ENCODE results near the gene UNC79. TPM values are rescaled to one million over a fixed set of nuclear protein-coding genes. Genes with fewer than 3 reads are reported as not detected.

Gene UNC79
- total RNA-seq, 1 donor from 2014 or later = 0.18 TPM

DNA sequence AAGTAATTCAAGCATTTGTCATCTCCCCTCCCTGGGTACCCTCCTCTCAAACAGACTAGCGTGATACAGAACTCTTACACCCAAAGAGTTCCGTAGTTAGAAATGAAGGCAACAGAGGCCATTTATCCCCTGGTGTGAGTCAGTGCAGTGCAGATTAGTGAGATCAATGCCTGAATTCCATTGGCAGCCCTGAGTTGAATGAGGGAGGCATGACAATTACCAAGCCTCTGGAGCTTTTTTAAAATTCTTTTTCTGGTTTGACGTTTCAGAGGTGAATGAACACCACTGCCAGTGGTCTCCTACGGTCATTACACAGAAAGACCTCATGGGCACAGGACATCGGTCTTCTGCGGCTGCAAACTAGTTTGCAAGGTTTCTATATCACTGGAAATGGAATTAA, 263.2 kb downstream of the UNC79 start:
- Histone ChIP-seq H3K9me3 (no peaks in the 10 kb centered on the region), H3K36me3 (no peaks in the 10 kb centered on the region), H3K27me3 (ENCODE audit: low read depth) (peaks cover 11% of the 10 kb centered on the region), H3K27ac (no peak overlapping the region), H3K4me3 (no peak overlapping the region), H3K4me1 (no peaks in the 10 kb centered on the region)
- DNase-seq (no peak), ATAC-seq (no peak)
- intact Hi-C loops (cut with DNase I) = no loop called here
- TF ChIP-seq, protein P1, sequence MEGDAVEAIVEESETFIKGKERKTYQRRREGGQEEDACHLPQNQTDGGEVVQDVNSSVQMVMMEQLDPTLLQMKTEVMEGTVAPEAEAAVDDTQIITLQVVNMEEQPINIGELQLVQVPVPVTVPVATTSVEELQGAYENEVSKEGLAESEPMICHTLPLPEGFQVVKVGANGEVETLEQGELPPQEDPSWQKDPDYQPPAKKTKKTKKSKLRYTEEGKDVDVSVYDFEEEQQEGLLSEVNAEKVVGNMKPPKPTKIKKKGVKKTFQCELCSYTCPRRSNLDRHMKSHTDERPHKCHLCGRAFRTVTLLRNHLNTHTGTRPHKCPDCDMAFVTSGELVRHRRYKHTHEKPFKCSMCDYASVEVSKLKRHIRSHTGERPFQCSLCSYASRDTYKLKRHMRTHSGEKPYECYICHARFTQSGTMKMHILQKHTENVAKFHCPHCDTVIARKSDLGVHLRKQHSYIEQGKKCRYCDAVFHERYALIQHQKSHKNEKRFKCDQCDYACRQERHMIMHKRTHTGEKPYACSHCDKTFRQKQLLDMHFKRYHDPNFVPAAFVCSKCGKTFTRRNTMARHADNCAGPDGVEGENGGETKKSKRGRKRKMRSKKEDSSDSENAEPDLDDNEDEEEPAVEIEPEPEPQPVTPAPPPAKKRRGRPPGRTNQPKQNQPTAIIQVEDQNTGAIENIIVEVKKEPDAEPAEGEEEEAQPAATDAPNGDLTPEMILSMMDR (IDR thresholded peaks at IDR 0.05) = no peak

DNA sequence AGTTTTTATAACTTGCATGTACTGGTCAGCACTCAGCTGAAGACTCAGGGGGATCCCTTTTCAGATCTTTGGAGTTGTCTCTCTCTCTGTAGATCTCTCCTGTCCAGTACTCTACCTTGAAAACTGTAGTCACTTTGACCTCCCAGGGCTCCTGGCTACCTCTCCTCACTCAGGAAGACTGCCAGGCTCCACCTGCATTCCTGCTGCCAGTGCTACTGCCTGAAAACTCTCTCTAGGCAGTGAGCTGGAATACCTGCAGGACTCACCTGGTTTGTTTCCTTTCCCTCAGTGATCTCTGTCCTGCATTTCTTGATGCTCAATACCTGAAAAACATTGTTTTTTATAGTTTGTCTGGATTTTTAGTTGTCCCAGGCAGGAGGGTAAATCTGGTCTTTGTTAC, 270.2 kb downstream of the UNC79 start:
- no peak for DNase-seq
- peaks cover 26% of the 10 kb centered on the region for H3K27me3 ChIP-seq (ENCODE audit: low read depth)
- no peaks in the 10 kb centered on the region for H3K36me3 ChIP-seq
- H3K4me1 ChIP-seq = no peaks in the 10 kb centered on the region
- no peak for ATAC-seq
- H3K9me3 ChIP-seq = no peaks in the 10 kb centered on the region
- intact Hi-C loops (cut with DNase I) = no loop called here
- no peak overlapping the region for H3K27ac ChIP-seq
- TF ChIP-seq, protein P1 (IDR thresholded peaks at IDR 0.05) = no peak
- no peak overlapping the region for H3K4me3 ChIP-seq

DNA sequence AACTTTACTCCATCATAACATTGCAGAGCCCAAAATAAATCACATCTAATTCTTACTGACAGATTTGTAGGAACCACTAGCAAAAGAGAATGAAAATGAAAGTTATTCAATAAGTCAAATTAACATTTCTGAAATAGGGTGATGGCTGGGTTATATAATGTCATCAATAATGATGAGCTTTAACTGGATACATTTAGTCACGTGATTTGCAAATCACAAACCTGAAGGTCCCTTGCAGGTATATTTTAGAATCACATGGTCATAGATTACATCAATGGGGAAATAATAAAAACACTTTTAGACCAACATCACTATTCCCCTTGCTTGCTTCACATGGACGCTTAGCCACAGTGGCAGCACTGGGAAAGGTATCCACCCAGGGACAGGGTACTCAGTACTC, 270.8 kb downstream of the UNC79 start:
- H3K27me3 ChIP-seq (ENCODE audit: low read depth) = peaks cover 26% of the 10 kb centered on the region
- H3K27ac ChIP-seq = no peak overlapping the region
- DNase-seq = no peak
- no peaks in the 10 kb centered on the region for H3K4me1 ChIP-seq
- no peaks in the 10 kb centered on the region for H3K36me3 ChIP-seq
- no peak overlapping the region for H3K4me3 ChIP-seq
- H3K9me3 ChIP-seq = no peaks in the 10 kb centered on the region
- intact Hi-C loops (cut with DNase I) = no loop called here
- TF ChIP-seq, protein P1 (IDR thresholded peaks at IDR 0.05) = no peak
- no peak for ATAC-seq

DNA sequence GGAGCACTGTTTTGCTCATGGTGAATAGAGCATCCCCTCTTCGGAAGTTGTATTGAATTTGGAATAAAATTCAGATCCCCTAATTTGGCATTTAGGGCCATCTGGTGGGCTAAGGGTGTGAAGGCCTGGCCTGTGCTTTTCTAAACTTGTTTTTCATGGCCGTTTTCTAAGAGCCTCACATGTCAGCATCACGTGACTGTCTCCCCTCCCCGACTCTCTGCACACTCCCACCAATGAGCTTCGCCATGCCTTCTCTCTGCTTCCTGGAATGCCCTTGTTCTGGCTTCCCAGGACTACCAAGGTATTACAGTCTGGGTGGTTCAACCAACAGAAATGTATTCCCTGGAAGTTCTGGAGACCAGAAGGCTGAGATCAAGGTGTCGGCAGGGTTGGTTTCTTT, 272.2 kb downstream of the UNC79 start:
- Histone ChIP-seq H3K27me3 (ENCODE audit: low read depth) (peaks cover 26% of the 10 kb centered on the region), H3K27ac (no peak overlapping the region), H3K9me3 (no peaks in the 10 kb centered on the region), H3K4me1 (no peaks in the 10 kb centered on the region), H3K4me3 (no peak overlapping the region), H3K36me3 (no peaks in the 10 kb centered on the region)
- intact Hi-C loops (cut with DNase I) = no loop called here
- TF ChIP-seq, protein P1 (IDR thresholded peaks at IDR 0.05) = no peak
- DNase-seq (no peak), ATAC-seq (no peak)

DNA sequence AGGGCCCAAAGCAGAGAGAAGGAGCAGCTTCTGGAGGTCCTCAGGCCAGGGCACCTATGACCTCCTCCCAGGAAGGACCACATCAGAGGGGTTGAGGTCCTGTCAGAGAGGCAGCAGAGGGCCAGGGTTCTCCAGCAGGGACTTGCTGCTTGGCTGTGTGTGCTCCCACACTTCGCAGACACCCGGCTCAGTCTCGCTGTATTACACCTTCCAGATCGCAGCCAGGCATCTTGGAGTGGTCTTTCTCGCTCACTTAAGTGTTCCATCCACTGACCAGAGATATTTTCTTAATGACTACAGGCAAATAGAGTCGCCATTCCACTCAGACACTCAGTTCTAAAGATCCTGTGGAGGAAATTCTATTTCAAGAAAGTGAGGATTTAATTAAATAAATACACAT, 273.2 kb downstream of the UNC79 start:
- H3K4me3 ChIP-seq = no peak overlapping the region
- no peaks in the 10 kb centered on the region for H3K36me3 ChIP-seq
- TF ChIP-seq, protein P1 (IDR thresholded peaks at IDR 0.05) = no peak
- H3K27ac ChIP-seq = no peak overlapping the region
- no peak for DNase-seq
- no peaks in the 10 kb centered on the region for H3K4me1 ChIP-seq
- ATAC-seq = no peak
- H3K9me3 ChIP-seq = no peaks in the 10 kb centered on the region
- intact Hi-C loops (cut with DNase I) = no loop called here
- peaks cover 26% of the 10 kb centered on the region for H3K27me3 ChIP-seq (ENCODE audit: low read depth)

Measured in lower lobe of right lung (tissue), 2 donors.